ENCODE results near the gene IMMP1L.

DNA sequence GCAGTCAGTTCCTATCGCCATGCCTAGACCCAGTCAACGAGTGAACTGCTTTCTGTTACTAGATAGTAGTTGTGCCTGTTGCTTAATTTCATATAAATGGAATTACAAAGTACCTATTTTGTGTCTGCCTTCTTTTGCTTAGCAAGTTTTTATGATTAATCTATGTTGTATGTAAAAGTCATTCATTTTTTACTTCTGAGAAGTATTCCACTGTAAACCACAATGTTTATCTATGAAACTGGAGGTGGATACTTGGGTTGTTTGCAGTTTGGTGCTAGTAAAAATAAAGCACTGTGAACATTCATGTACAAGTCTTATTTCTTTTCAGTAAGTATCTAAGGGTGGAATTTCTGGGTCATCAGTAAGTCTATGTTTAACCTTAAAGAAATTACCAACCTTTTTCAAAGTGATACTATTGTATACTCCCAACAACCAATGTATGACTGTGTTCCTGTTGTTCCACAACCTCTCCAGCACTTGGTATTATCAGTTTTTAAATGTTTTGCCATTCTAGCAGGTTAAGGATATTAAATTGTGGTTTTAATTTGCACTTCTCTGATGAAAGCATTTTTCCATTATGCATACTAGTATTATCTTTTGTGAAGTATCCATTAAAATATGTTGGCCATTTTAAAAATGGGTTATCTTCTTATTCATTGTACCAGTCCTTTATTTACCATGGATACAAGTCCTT, 71.5 kb downstream of the IMMP1L start:
- TF ChIP-seq CHD2 (IDR thresholded peaks at IDR 0.05; ENCODE audit: low read length, partially characterized antibody): no peak
- TF ChIP-seq RNF2 (IDR thresholded peaks at IDR 0.05; ENCODE audit: borderline replicate concordance, low read depth): no peak
- no peak for TF ChIP-seq CTCF (IDR thresholded peaks at IDR 0.05)
- no peak for TF ChIP-seq EP300 (IDR thresholded peaks at IDR 0.05)
- no peak for TF ChIP-seq CEBPB (IDR thresholded peaks at IDR 0.05)
- TF ChIP-seq PHF8 (IDR thresholded peaks at IDR 0.05; ENCODE audit: borderline replicate concordance, low read depth): no peak
- no peak for TF ChIP-seq KDM1A (IDR thresholded peaks at IDR 0.05; ENCODE audit: low read depth)
- no peak for TF ChIP-seq BHLHE40 (IDR thresholded peaks at IDR 0.05; ENCODE audit: low read depth, low read length)

Data from A549 (cell line).